ENCODE data around the gene CDC42BPG. TPM values are rescaled to one million over a fixed set of nuclear protein-coding genes. Genes with fewer than 3 reads are reported as not detected.
A peak's percentile ranks its signal among the peaks of the same experiment; 100 is the strongest.

CDC42BPG gene
- total RNA-seq, 4 donors from 2014 or later: 0.33 to 0.46 (median 0.39) TPM; not detected in 1

DNA sequence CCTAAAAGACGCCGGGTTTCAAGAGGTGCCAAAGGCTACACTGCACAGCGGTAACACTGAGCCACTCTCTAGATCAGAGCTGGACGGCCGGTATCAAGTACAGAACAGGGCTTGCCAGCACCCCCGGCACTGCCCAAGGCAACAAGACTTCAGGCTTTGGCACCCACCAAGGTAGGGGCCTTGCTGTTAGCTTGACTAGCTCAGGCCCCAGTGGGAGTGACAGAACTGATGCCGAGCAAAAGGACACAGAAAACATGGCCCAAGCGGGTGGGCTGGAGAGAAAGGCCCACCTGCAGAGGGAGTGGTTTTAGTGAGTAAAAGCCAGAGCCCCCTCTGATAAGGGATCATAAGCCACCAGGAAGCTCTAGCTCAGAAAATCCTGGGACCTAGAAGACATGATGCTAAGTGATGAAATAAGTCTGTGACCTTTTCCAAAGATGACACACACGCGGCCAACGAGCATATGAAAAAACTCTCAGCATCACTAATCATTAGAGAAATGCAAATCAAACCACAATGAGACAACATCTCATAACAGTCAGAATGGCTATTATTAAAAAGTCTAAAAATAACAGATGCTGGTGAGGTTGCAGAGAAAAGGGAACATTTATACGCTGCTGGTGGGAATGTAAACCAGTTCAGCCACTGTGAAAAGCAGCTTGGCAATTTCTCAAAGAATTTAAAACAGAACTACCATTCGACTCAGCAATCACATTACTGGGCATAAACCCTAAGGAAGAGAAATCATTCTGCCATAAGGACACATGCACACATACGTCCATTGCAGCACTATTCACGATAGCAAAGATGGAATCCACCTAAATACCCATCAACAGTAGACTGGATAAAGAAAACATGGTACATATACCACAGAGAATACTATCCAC, 21.1 kb upstream of the CDC42BPG start:
- Histone ChIP-seq H3K27me3 (no peaks in the 10 kb centered on the region), H3K36me3 (peaks cover 0 to 8% (median 4%) of the 10 kb centered on the region in 4 donors), H3K4me3 (peak overlapping the region; percentile 3 to 45 (median 24)), H3K9me3 (no peaks in the 10 kb centered on the region), H3K27ac (replicated peaks in 1 of 4) (peak overlapping the region; percentile 93 to 98 (median 94)), H3K4me1 (peaks cover 96 to 100% (median 98%) of the 10 kb centered on the region in 4 donors)
- 41% methylated on average over 10 of the region's 15 CpGs for WGBS
- no peak for DNase-seq (ENCODE audit: extremely low spot score)
- TF ChIP-seq, protein P1, sequence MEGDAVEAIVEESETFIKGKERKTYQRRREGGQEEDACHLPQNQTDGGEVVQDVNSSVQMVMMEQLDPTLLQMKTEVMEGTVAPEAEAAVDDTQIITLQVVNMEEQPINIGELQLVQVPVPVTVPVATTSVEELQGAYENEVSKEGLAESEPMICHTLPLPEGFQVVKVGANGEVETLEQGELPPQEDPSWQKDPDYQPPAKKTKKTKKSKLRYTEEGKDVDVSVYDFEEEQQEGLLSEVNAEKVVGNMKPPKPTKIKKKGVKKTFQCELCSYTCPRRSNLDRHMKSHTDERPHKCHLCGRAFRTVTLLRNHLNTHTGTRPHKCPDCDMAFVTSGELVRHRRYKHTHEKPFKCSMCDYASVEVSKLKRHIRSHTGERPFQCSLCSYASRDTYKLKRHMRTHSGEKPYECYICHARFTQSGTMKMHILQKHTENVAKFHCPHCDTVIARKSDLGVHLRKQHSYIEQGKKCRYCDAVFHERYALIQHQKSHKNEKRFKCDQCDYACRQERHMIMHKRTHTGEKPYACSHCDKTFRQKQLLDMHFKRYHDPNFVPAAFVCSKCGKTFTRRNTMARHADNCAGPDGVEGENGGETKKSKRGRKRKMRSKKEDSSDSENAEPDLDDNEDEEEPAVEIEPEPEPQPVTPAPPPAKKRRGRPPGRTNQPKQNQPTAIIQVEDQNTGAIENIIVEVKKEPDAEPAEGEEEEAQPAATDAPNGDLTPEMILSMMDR (IDR thresholded peaks at IDR 0.05): no peak
- TF ChIP-seq POLR2AphosphoS5 (IDR thresholded peaks at IDR 0.05) (peak; percentile 39 to 67), POLR2A (IDR thresholded peaks at IDR 0.05; ENCODE audit: low read depth) (no peak), EP300 (IDR thresholded peaks at IDR 0.05) (peak; percentile 23)
- intact Hi-C loops (cut with DNase I): no loop called here

DNA sequence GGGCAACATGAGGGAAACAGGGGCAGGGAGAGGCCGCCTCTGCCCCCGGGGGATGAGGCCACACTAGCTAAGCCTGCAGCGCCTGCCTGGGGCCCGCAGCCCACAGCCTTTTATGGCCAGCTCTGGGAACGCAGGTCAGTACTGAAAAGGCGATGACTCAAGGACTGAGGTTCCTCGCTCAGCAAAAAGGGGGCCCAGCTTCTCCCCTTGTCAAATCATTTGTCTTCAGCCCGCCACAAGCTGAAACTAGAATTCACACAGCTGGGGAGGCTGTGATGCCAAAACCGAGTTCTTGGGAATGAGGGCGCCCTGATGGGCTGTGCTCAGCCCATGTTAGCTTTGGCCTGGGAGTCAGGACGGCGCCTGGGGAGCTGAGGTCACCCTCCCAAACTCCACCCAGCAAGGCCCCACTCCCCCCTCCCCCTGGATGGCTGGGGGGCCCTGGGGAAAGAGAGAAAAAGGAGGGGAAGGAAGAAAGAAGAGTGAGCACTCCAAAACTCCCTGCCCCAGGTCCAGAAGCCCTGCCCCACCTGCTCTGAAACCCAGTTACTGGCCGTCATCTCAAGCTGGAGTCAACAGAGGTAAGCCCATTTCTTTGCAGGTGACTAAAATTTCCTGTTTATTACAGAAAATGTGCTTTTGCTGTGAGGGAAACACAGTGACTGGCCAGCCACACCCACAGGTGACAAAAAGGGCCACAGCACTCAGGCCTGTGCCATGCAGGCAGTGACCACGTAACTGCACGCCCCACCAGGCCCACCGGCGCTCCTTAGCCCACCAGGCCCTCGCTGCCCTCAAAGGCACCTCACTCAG, 20.2 kb upstream of the CDC42BPG start:
- Histone ChIP-seq H3K4me3 (peak overlapping the region; percentile 3 to 45 (median 32)), H3K27ac (replicated peaks in 1 of 4) (peak overlapping the region; percentile 93 to 98 (median 94)), H3K27me3 (no peaks in the 10 kb centered on the region), H3K4me1 (peaks cover 96 to 100% (median 98%) of the 10 kb centered on the region in 4 donors), H3K36me3 (peaks cover 4 to 16% (median 10%) of the 10 kb centered on the region in 4 donors), H3K9me3 (no peaks in the 10 kb centered on the region)
- TF ChIP-seq POLR2A (IDR thresholded peaks at IDR 0.05; ENCODE audit: low read depth) (no peak), EP300 (IDR thresholded peaks at IDR 0.05) (peak; percentile 49), POLR2AphosphoS5 (IDR thresholded peaks at IDR 0.05) (peak; percentile 87 to 88)
- TF ChIP-seq, protein P1 (IDR thresholded peaks at IDR 0.05): peak in 1 of 3 experiments; percentile 6
- peak; percentile 95 for DNase-seq (ENCODE audit: extremely low spot score)
- intact Hi-C loops (cut with DNase I): no loop called here
- 45% methylated on average over 9 of the region's 18 CpGs for WGBS

DNA sequence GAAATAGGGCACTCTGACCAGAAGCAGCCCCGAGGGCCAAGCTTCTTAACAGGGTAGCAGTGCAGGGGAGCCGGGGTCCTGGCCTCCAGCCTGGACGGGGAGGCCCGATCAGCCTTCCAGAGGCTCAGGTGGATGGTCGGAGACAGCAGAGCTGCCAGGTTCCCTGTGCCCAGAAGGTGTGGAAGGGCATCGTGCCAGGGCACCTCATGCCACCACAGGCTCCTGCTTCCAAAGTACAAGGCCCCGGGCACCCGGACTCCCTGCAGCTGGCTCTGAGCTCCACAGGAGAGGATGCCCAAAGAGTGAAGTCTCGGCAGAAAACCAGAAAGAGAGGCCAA, 19.7 kb upstream of the CDC42BPG start:
- Histone ChIP-seq H3K36me3 (peaks cover 8 to 22% (median 16%) of the 10 kb centered on the region in 4 donors), H3K4me1 (peaks cover 96 to 100% (median 98%) of the 10 kb centered on the region in 4 donors), H3K4me3 (peak overlapping the region; percentile 3 to 45 (median 32)), H3K9me3 (no peaks in the 10 kb centered on the region), H3K27ac (replicated peaks in 1 of 4) (peak overlapping the region; percentile 93 to 98 (median 94)), H3K27me3 (no peaks in the 10 kb centered on the region)
- intact Hi-C loops (cut with DNase I): no loop called here
- no peak for DNase-seq (ENCODE audit: extremely low spot score)
- no peak for TF ChIP-seq POLR2A (IDR thresholded peaks at IDR 0.05; ENCODE audit: low read depth)
- TF ChIP-seq, protein P1 (IDR thresholded peaks at IDR 0.05): no peak
- no peak for TF ChIP-seq POLR2AphosphoS5 (IDR thresholded peaks at IDR 0.05)
- TF ChIP-seq EP300 (IDR thresholded peaks at IDR 0.05): no peak
- 37% methylated on average over 6 of the region's 9 CpGs for WGBS

DNA sequence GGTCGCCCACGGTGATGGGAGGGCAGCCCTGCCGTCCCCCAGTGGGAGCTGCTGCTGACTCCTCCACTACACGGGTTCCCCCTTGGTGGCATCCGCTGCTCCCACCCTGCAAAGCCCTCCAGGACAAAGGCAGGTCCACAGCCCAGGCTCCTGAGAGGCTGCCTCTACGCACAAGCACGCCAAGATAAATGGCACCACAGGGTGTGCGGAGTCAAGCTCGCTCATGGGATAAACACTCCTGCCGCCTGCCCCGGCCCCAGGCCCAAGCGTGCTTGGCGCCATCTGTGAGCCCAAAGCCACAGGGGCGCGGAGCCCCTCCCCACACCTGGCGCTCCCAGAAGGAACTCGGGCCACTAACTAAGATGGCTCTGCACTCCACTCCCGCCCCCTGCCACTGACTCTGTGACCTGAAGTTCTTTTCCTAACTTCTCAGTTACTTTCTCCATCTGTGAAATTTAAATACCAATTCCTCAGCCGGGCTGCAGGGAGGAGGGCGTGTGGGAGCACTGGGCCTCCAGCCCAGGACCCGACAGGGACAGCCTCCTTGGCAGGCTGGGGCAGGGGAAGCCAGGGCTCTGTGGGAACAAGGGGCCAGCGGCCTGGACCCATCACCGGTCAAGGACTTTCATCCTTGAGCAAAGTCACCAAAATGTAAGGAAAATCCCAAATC, 19.1 kb upstream of the CDC42BPG start:
- H3K4me1 ChIP-seq: peaks cover 96 to 100% (median 98%) of the 10 kb centered on the region in 4 donors
- intact Hi-C loops (cut with DNase I): no loop called here
- DNase-seq (ENCODE audit: extremely low spot score): no peak

More for the DNA sequence above, 19.1 kb upstream of the CDC42BPG start:
- Histone ChIP-seq H3K27me3 (no peaks in the 10 kb centered on the region), H3K9me3 (no peaks in the 10 kb centered on the region), H3K36me3 (peaks cover 14 to 27% (median 22%) of the 10 kb centered on the region in 4 donors), H3K4me3 (peak overlapping the region; percentile 10 to 45 (median 32)), H3K27ac (replicated peaks in 1 of 4) (peak overlapping the region; percentile 93 to 98 (median 94))
- WGBS: 33% methylated on average over 17 of the region's 23 CpGs
- peak in 1 of 2 donors; percentile 51 for TF ChIP-seq POLR2AphosphoS5 (IDR thresholded peaks at IDR 0.05)
- TF ChIP-seq, protein P1 (IDR thresholded peaks at IDR 0.05): no peak

Data from esophagus muscularis mucosa (tissue), 4 donors.